T-cell (primary cell): ENCODE results near the gene ATP2B2. TPM values are rescaled to one million over a fixed set of nuclear protein-coding genes. Genes with fewer than 3 reads are reported as not detected.
"Not testable (repeated sequence)": the region's sequence is repeated elsewhere in the genome, so short reads cannot be mapped to it uniquely, and the experiment has no call there.

Experiments used
- ATAC-seq, 4 experiments: fragments of 200-7000 bp in 3 of 4; fragments of 150-1000 bp in 1 of 4; cut with Tn5 transposase; replicated peaks in 1 of 4; 1 replicate in 3 of 4; 2 replicates in 1 of 4; pipeline ENCODE4 v1.10.0; 2021; ENCODE audit warnings: moderate library complexity in 3 of 4, mild to moderate bottlenecking in 2 of 4, moderate number of reproducible peaks in 1 of 4
- CTCF ChIA-PET, 2 donors: fragments of 300-600 bp; sonication (Branson Sonifier 250); formaldehyde crosslinking; loops; one replicate each; lab custom pipeline; 2022; ENCODE audit warnings: antibody characterized with exemption in 2 of 2; lab: Charles Lee
- POLR2A ChIA-PET, 2 donors: fragments of 300-600 bp; sonication (Branson Sonifier 250); formaldehyde crosslinking; loops; one replicate each; lab custom pipeline; 2022; ENCODE audit warnings: antibody characterized with exemption in 2 of 2; lab: Charles Lee
- DNase-seq, 35 experiments: peaks; one replicate each; pipeline versions ENCODE4 v3.0.0 to v3.0.0-alpha.2; 2013 to 2023
- H3K27ac ChIP-seq: one replicate; pipeline ENCODE4 v1.5.1; 2013; ENCODE audit warnings: low read length
- H3K27me3 ChIP-seq, 2 experiments: replicated peaks in 1 of 2; 1 replicate in 1 of 2; 2 replicates in 1 of 2; pipeline versions ENCODE4 v1.6.1 to v1.7.0; 2013; ENCODE audit warnings: low read length in 1 of 2, mixed read lengths in 1 of 2; ENCODE audit not compliant: control insufficient read depth in 2 of 2, insufficient read depth in 2 of 2; ENCODE audit errors: extremely low read depth in 1 of 2
- H3K36me3 ChIP-seq, 2 donors: 1 replicate in 1 of 2; 2 replicates in 1 of 2; pipeline versions ENCODE4 v1.6.1 to v1.7.0; 2013; ENCODE audit warnings: low read length in 1 of 2; ENCODE audit not compliant: control insufficient read depth in 2 of 2, insufficient read depth in 1 of 2; ENCODE audit errors: extremely low read depth in 1 of 2
- H3K4me1 ChIP-seq, 2 experiments: 1 replicate in 1 of 2; 2 replicates in 1 of 2; pipeline versions ENCODE4 v1.6.1 to v1.7.0; 2013; ENCODE audit warnings: low read length in 2 of 2, mixed read lengths in 1 of 2; ENCODE audit not compliant: insufficient read depth in 2 of 2, control insufficient read depth in 1 of 2; ENCODE audit errors: extremely low read depth in 1 of 2
- H3K4me3 ChIP-seq, 2 donors: 1 replicate in 1 of 2; 2 replicates in 1 of 2; pipeline versions ENCODE4 v1.5.1 to v1.7.0; 2013; ENCODE audit warnings: mild to moderate bottlenecking in 2 of 2, low read length in 1 of 2, moderate library complexity in 1 of 2; ENCODE audit not compliant: control insufficient read depth in 1 of 2; ENCODE audit errors: extremely low read depth in 1 of 2
- H3K9me3 ChIP-seq: 2 replicates; pipeline ENCODE4 v1.7.0; 2013
- H3K27ac Mint-ChIP-seq, 2 donors: one replicate each; pipeline ENCODE4 v1.8.0; 2020 to 2021; ENCODE audit warnings: mild to moderate bottlenecking in 2 of 2, mixed read lengths in 2 of 2
- H3K27me3 Mint-ChIP-seq, 2 donors: one replicate each; pipeline ENCODE4 v1.8.0; 2021 to 2022; ENCODE audit warnings: mixed read lengths in 2 of 2
- H3K36me3 Mint-ChIP-seq: one replicate; pipeline ENCODE4 v1.8.0; 2021; ENCODE audit warnings: mixed read lengths
- H3K4me1 Mint-ChIP-seq, 3 donors: one replicate each; pipeline ENCODE4 v1.8.0; 2020 to 2022; ENCODE audit warnings: mixed read lengths in 3 of 3, mild to moderate bottlenecking in 1 of 3
- H3K4me3 Mint-ChIP-seq, 3 donors: one replicate each; pipeline ENCODE4 v1.8.0; 2020 to 2022; ENCODE audit warnings: mild to moderate bottlenecking in 3 of 3, mixed read lengths in 3 of 3, moderate library complexity in 3 of 3
- H3K9me3 Mint-ChIP-seq, 3 donors: one replicate each; pipeline ENCODE4 v1.8.0; 2020 to 2022; ENCODE audit warnings: mixed read lengths in 3 of 3
- WGBS: methylation state at CpG from one replicate; pipeline ENCODE4 v1.1.5; 2013; ENCODE audit warnings: missing lambda C conversion rate; ENCODE audit not compliant: insufficient coverage; 5-methylcytosine and 5-hydroxymethylcytosine counted together
- total RNA-seq, 35 experiments: library from RNA in 6 of 35; stranded (reverse) in 6 of 35; fragments of 120-200 nt in 1 of 35; gene quantifications; one replicate each; pipeline versions ENCODE4 v1.2.1 to v1.2.4 and lab custom pipeline; 2013 to 2026

ATP2B2 gene
- total RNA-seq, 5 donors from 2014 or later (not counting 1 experiment from before 2014, with no cell fraction given) = not detected

- peaks cover 7 to 55% of the 10 kb centered on the region in 2 donors for H3K36me3 ChIP-seq
- no peak for ATAC-seq
- Mint-ChIP-seq H3K36me3 (peaks cover 56% of the 10 kb centered on the region), H3K4me1 (peaks cover 7 to 12% (median 10%) of the 10 kb centered on the region in 3 donors), H3K9me3 (no peaks in the 10 kb centered on the region), H3K4me3 (no peak overlapping the region), H3K27me3 (no peaks in the 10 kb centered on the region), H3K27ac (peak overlapping the region; percentile 48 to 66)
- peaks cover 0 to 5% of the 10 kb centered on the region in 2 experiments for H3K4me1 ChIP-seq
- POLR2A ChIA-PET = no interaction called here
- DNase-seq = no peak
- no peak overlapping the region for H3K4me3 ChIP-seq
- H3K9me3 ChIP-seq = no peaks in the 10 kb centered on the region
- no peaks in the 10 kb centered on the region for H3K27me3 ChIP-seq
- WGBS = 65% methylated on average over 6 of the region's 6 CpGs
- CTCF ChIA-PET = interaction anchor here in 1 of 2 donors (0.6 to 1.0 kb wide), 3 partner anchors 13 to 306 kb away, joined by 3 to 8 read pairs (median 4); no protein-coding TSS in a partner anchor
- no peak overlapping the region for H3K27ac ChIP-seq
These were observed 205.7 kb downstream of the ATP2B2 start for GRCh38 chr3:10299679-10300078.

- H3K36me3 Mint-ChIP-seq = peaks cover 57% of the 10 kb centered on the region
- H3K27ac Mint-ChIP-seq = peak overlapping the region; percentile 48 to 66
- no peak overlapping the region for H3K4me3 Mint-ChIP-seq
- no peaks in the 10 kb centered on the region for H3K9me3 ChIP-seq
- ATAC-seq = no peak
- H3K4me1 ChIP-seq = peaks cover 0 to 5% of the 10 kb centered on the region in 2 experiments
- no peaks in the 10 kb centered on the region for H3K9me3 Mint-ChIP-seq
- WGBS = no CpG with 5 or more reads among the region's 2 CpGs
- H3K4me3 ChIP-seq = no peak overlapping the region
- H3K27ac ChIP-seq = no peak overlapping the region
- H3K4me1 Mint-ChIP-seq = peaks cover 7 to 14% (median 12%) of the 10 kb centered on the region in 3 donors
- no peak for DNase-seq
- H3K27me3 ChIP-seq = no peaks in the 10 kb centered on the region
- H3K36me3 ChIP-seq = peaks cover 7 to 50% of the 10 kb centered on the region in 2 donors
- H3K27me3 Mint-ChIP-seq = no peaks in the 10 kb centered on the region
- CTCF ChIA-PET = interaction anchor here in 1 of 2 donors (0.6 to 1.0 kb wide), 3 partner anchors 12 to 305 kb away, joined by 3 to 8 read pairs (median 4); no protein-coding TSS in a partner anchor
- POLR2A ChIA-PET = no interaction called here
These were observed 206.2 kb downstream of the ATP2B2 start for GRCh38 chr3:10299175-10299574.

DNA sequence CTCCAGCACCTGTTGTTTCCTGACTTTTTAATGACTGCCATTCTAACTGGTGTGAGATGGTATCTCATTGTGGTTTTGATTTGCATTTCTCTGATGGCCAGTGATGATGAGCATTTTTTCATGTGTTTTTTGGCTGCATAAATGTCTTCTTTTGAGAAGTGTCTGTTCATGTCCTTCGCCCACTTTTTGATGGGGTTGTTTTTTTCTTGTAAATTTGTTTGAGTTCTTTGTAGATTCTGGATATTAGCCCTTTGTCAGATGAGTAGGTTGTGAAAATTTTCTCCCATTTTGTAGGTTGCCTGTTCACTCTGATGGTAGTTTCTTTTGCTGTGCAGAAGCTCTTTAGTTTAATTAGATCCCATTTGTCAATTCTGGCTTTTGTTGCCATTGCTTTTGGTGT is 207.3 kb downstream of the ATP2B2 start:
- ATAC-seq, H3K4me3 ChIP-seq, POLR2A ChIA-PET, CTCF ChIA-PET, H3K27ac Mint-ChIP-seq, H3K9me3 ChIP-seq, H3K27ac ChIP-seq, H3K27me3 ChIP-seq, DNase-seq, H3K4me3 Mint-ChIP-seq, H3K27me3 Mint-ChIP-seq, H3K4me1 ChIP-seq, H3K9me3 Mint-ChIP-seq: not testable (repeated sequence)
- peaks cover 8 to 17% (median 16%) of the 10 kb centered on the region in 3 donors for H3K4me1 Mint-ChIP-seq
- peaks cover 7 to 40% of the 10 kb centered on the region in 2 donors for H3K36me3 ChIP-seq
- WGBS = no CpG with 5 or more reads among the region's 1 CpG
- peaks cover 52% of the 10 kb centered on the region for H3K36me3 Mint-ChIP-seq

DNA sequence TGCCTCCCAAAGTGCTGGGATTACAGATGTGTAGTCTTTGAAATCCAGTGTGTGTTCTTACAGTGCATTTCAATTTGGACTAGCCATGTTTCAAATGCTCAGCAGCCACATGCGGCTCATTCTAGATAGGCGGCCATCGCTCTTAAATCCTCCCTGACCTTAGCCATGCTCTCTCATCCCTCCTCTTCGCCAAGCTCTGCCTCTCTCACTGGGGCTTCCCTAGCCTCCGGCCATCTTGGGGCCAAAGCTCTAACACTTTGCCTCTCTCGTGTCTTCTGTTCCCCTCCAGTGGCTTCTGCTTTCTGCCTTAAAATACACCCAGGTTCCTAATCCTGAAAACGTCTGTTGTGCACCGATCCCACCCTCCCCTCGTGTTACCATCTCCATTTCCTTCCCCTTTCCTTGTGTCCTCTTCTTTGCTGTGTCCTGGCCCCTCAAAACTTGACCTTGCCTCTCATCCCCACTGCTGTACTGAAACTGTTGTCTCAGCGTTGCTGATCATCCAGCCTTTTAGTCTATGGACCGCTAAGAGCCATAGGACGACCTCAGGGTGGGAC is 211.3 kb downstream of the ATP2B2 start:
- Mint-ChIP-seq H3K27me3 (no peaks in the 10 kb centered on the region), H3K36me3 (peaks cover 33% of the 10 kb centered on the region), H3K4me1 (peaks cover 8 to 20% (median 18%) of the 10 kb centered on the region in 3 donors), H3K27ac (peak overlapping the region in 1 of 2 donors; percentile 31), H3K4me3 (no peak overlapping the region), H3K9me3 (no peaks in the 10 kb centered on the region)
- Histone ChIP-seq H3K4me3 (no peak overlapping the region), H3K9me3 (no peaks in the 10 kb centered on the region), H3K36me3 (peaks cover 3 to 25% of the 10 kb centered on the region in 2 donors), H3K4me1 (peaks cover 0 to 8% of the 10 kb centered on the region in 2 experiments), H3K27me3 (no peaks in the 10 kb centered on the region), H3K27ac (no peak overlapping the region)
- ChIA-PET CTCF (interaction anchor here in 1 of 2 donors (0.6 kb wide), 1 partner anchor 31 kb away, joined by 3 read pairs; no protein-coding TSS in a partner anchor), POLR2A (interaction anchor here in 1 of 2 donors (0.6 kb wide), 1 partner anchor 171 kb away, joined by 14 read pairs; no protein-coding TSS in a partner anchor)
- no peak for ATAC-seq
- DNase-seq = no peak
- 88% methylated on average over 9 of the region's 12 CpGs for WGBS

- Histone ChIP-seq H3K27me3 (no peaks in the 10 kb centered on the region), H3K27ac (no peak within 1 kb of the TSS), H3K9me3 (no peaks in the 10 kb centered on the region), H3K4me3 (no peak within 1 kb of the TSS), H3K36me3 (peaks cover 13 to 32% of the 10 kb centered on the region in 2 donors), H3K4me1 (peaks cover 0 to 8% of the 10 kb centered on the region in 2 experiments)
- peak in 6 of 35 experiments; percentile 3 to 38 (median 12) for DNase-seq
- H3K36me3 Mint-ChIP-seq = peaks cover 30% of the 10 kb centered on the region
- ChIA-PET POLR2A (no interaction called here), CTCF (interaction anchor here (0.5 kb wide), 2 partner anchors 133 to 169 kb away, joined by 3 to 7 read pairs; no protein-coding TSS in a partner anchor)
- H3K9me3 Mint-ChIP-seq = no peaks in the 10 kb centered on the region
- no peaks in the 10 kb centered on the region for H3K27me3 Mint-ChIP-seq
- 68% methylated on average over 4 of the region's 12 CpGs for WGBS
- H3K27ac Mint-ChIP-seq = peak within 1 kb of the TSS; percentile 50 to 69
- H3K4me3 Mint-ChIP-seq = peak within 1 kb of the TSS in 1 of 3 donors; percentile 0
- ATAC-seq = peak in 3 of 4 experiments; percentile 20 to 52 (median 24)
- peaks cover 8 to 18% (median 15%) of the 10 kb centered on the region in 3 donors for H3K4me1 Mint-ChIP-seq
These were observed 212.6 kb downstream of the ATP2B2 start, which contains the start of gene GHRL for GRCh38 chr3:10292505-10293419. Gene GHRL (minus strand): TSS chr3:10292947. CDS start chr3:10290180, 2,767 bp downstream.

DNA sequence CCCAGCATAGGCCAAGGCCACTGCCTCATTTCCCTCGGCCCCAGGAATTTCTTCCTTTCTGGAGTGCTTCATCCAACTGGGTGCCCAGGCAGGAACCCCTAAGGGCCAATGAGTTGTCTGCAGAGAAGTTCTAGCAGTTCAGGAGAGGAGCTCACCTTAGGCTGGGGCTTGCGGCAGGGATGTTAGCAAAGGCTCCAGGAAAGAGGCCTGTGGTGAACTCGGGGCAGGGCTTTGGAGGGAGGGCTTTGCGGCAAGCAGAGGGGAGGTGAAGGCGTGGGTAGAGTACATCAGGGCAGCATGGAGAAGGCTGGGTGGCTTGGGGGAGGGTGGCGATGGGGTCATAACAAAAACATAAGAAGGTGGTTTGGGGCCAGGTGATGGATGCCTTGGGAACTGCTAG is 213.7 kb downstream of the ATP2B2 start:
- DNase-seq = no peak
- 80% methylated on average over 6 of the region's 6 CpGs for WGBS
- Histone ChIP-seq H3K27me3 (no peaks in the 10 kb centered on the region), H3K4me3 (no peak overlapping the region), H3K36me3 (peaks cover 13 to 37% of the 10 kb centered on the region in 2 donors), H3K27ac (no peak overlapping the region), H3K9me3 (no peaks in the 10 kb centered on the region), H3K4me1 (peaks cover 0 to 8% of the 10 kb centered on the region in 2 experiments)
- H3K36me3 Mint-ChIP-seq = peaks cover 28% of the 10 kb centered on the region
- no peaks in the 10 kb centered on the region for H3K9me3 Mint-ChIP-seq
- peaks cover 8 to 18% (median 18%) of the 10 kb centered on the region in 3 donors for H3K4me1 Mint-ChIP-seq
- ChIA-PET POLR2A (no interaction called here), CTCF (no interaction called here)
- H3K4me3 Mint-ChIP-seq = no peak overlapping the region
- peak overlapping the region; percentile 28 to 36 for H3K27ac Mint-ChIP-seq
- no peak for ATAC-seq
- no peaks in the 10 kb centered on the region for H3K27me3 Mint-ChIP-seq
